Uterus (tissue), 2 donors: ENCODE measurements around the gene TSKU.

Experiments
- POLR2A ChIP-seq, 2 donors: fragments of 450-650 bp; IDR thresholded peaks; one replicate each; pipeline ENCODE4 v1.6.1; 2016; ENCODE audit warnings: antibody characterized with exemption in 2 of 2, mild to moderate bottlenecking in 1 of 2, moderate library complexity in 1 of 2
- TF ChIP-seq, protein P1 (sequence below), 4 experiments: fragments of 200-600 bp in 2 of 4; fragments of 450-650 bp in 2 of 4; sonication (generic) in 2 of 4; IDR thresholded peaks; one replicate each; pipeline ENCODE4 v1.5.1; 2016 to 2019; ENCODE audit warnings: antibody characterized with exemption in 4 of 4, mild to moderate bottlenecking in 2 of 4, moderate library complexity in 1 of 4

DNA sequence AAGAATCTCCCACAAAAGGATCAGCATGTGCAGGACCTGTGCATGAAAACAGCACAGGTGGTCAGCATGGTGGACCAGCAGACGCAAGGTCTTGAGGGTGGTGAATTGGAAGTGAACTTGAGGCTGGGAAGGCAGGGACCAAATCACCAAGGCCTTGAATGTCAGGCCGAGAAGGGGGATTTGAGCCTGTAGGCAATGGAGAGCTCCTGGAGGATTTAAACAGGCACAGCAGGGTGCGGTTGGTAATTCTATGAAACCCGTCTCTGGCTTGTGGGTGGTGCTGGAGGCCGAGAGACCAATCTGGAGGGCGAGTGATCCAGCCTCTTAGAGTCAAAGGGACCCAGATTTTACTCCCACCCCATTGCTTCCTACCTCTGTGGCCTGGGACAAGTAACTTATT, 2.4 kb downstream of the TSKU start:
- TF ChIP-seq, protein P1, sequence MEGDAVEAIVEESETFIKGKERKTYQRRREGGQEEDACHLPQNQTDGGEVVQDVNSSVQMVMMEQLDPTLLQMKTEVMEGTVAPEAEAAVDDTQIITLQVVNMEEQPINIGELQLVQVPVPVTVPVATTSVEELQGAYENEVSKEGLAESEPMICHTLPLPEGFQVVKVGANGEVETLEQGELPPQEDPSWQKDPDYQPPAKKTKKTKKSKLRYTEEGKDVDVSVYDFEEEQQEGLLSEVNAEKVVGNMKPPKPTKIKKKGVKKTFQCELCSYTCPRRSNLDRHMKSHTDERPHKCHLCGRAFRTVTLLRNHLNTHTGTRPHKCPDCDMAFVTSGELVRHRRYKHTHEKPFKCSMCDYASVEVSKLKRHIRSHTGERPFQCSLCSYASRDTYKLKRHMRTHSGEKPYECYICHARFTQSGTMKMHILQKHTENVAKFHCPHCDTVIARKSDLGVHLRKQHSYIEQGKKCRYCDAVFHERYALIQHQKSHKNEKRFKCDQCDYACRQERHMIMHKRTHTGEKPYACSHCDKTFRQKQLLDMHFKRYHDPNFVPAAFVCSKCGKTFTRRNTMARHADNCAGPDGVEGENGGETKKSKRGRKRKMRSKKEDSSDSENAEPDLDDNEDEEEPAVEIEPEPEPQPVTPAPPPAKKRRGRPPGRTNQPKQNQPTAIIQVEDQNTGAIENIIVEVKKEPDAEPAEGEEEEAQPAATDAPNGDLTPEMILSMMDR (IDR thresholded peaks at IDR 0.05), result no peak
- no peak for TF ChIP-seq POLR2A (IDR thresholded peaks at IDR 0.05)
